ENCODE results near the gene GNAO1.
"Not testable (repeated sequence)": the region's sequence is repeated elsewhere in the genome, so short reads cannot be mapped to it uniquely, and the experiment has no call there.

GNAO1 gene

GRCh38 chr16:56369202-56369601 lies 177.9 kb downstream of the GNAO1 start:
- DNase-seq = no peak

GRCh38 chr16:56370185-56370874 lies 179.0 kb downstream of the GNAO1 start:
- DNase-seq = no peak

GRCh38 chr16:56370875-56371659 lies 179.8 kb downstream of the GNAO1 start:
- no peak for DNase-seq

GRCh38 chr16:56371660-56371937 lies 180.3 kb downstream of the GNAO1 start:
- no peak for DNase-seq

GRCh38 chr16:56372013-56372634 lies 180.8 kb downstream of the GNAO1 start:
- no peak for DNase-seq

GRCh38 chr16:56373003-56373402 lies 181.7 kb downstream of the GNAO1 start:
- DNase-seq = no peak

GRCh38 chr16:56375792-56376191 lies 184.5 kb downstream of the GNAO1 start:
- not testable (repeated sequence) for DNase-seq

GRCh38 chr16:56379044-56379443 lies 187.8 kb downstream of the GNAO1 start:
- not testable (repeated sequence) for DNase-seq

- not testable (repeated sequence) for DNase-seq
These were observed 189.6 kb downstream of the GNAO1 start for GRCh38 chr16:56380778-56381485.

GRCh38 chr16:56382459-56382858 lies 191.2 kb downstream of the GNAO1 start:
- no peak for DNase-seq

- no peak for DNase-seq
These were observed 191.6 kb downstream of the GNAO1 start for GRCh38 chr16:56382901-56383355.

- DNase-seq = no peak
These were observed 192.9 kb downstream of the GNAO1 start for GRCh38 chr16:56384074-56384721.

GRCh38 chr16:56387396-56387795 lies 196.1 kb downstream of the GNAO1 start:
- DNase-seq = no peak

GRCh38 chr16:56388209-56388608 lies 196.9 kb downstream of the GNAO1 start:
- no peak for DNase-seq

- no peak for DNase-seq
These were observed 198.3 kb downstream of the GNAO1 start for GRCh38 chr16:56389554-56389953.

GRCh38 chr16:56396724-56397123 lies 205.4 kb downstream of the GNAO1 start:
- DNase-seq = not testable (repeated sequence)

GRCh38 chr16:56399047-56399446 lies 207.8 kb downstream of the GNAO1 start:
- no peak for DNase-seq

GRCh38 chr16:56399486-56399885 lies 208.2 kb downstream of the GNAO1 start:
- DNase-seq = no peak

GRCh38 chr16:56400458-56400857 lies 209.2 kb downstream of the GNAO1 start:
- DNase-seq = no peak

GRCh38 chr16:56401482-56401881 lies 210.2 kb downstream of the GNAO1 start:
- DNase-seq = no peak

- DNase-seq = no peak
These were observed 214.8 kb downstream of the GNAO1 start for GRCh38 chr16:56405977-56406672.

Data from activated gamma-delta T cell (primary cell).